Stomach smooth muscle (tissue), 2 donors: ENCODE results near the gene CS.

Experiments used
- H3K27ac ChIP-seq: one replicate; pipeline ENCODE4 v1.7.0; 2013; ENCODE audit warnings: mild to moderate bottlenecking, low read length, inconsistent platforms
- H3K27me3 ChIP-seq, 2 donors: one replicate each; pipeline ENCODE4 v1.7.0; 2013; ENCODE audit warnings: low read length in 2 of 2; ENCODE audit not compliant: insufficient read depth in 2 of 2, control insufficient read depth in 1 of 2
- H3K36me3 ChIP-seq, 2 donors: one replicate each; pipeline ENCODE4 v1.7.0; 2013; ENCODE audit warnings: low read length in 2 of 2; ENCODE audit not compliant: control insufficient read depth in 2 of 2, insufficient read depth in 2 of 2
- H3K4me1 ChIP-seq: one replicate; pipeline ENCODE4 v1.7.0; 2013; ENCODE audit warnings: low read length; ENCODE audit not compliant: control insufficient read depth, insufficient read depth
- H3K4me3 ChIP-seq, 2 donors: one replicate each; pipeline ENCODE4 v1.7.0; 2013; ENCODE audit warnings: low read length in 2 of 2
- H3K9ac ChIP-seq, 2 donors: one replicate each; pipeline ENCODE4 v1.7.0; 2013; ENCODE audit warnings: low read length in 2 of 2, mild to moderate bottlenecking in 1 of 2
- H3K9me3 ChIP-seq, 2 donors: one replicate each; pipeline ENCODE4 v1.7.0; 2013; ENCODE audit warnings: low read length in 2 of 2; ENCODE audit not compliant: control insufficient read depth in 2 of 2
- donor health status: healthy.
- donor health status: Pancreatic carcinoma.

Gene CS

DNA sequence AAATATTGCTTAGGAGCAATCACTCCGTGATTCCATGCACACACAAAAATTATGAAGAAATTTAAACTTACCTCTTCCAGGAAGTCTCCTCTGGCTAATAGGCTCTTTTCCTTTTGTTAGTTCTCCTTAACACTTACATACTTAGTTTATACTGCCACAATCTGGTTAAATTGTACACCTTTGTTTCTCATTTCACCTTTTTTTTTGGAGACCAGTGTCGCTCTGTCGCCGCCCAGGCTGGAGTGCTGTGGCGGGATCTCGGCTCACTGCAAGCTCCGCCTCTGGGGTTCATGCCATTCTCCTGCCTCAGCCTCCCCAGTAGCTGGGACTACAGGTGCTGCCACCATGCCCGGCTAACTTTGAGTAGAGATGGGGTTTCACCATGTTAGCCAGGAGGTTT lies 39.8 kb downstream of the CS start:
- H3K36me3 ChIP-seq, result peaks cover 9 to 13% of the 10 kb centered on the region in 2 donors
- peaks cover 28% of the 10 kb centered on the region for H3K4me1 ChIP-seq
- H3K27ac ChIP-seq, result no peak overlapping the region
- H3K27me3 ChIP-seq, result no peaks in the 10 kb centered on the region
- H3K9me3 ChIP-seq, result no peaks in the 10 kb centered on the region
- H3K9ac ChIP-seq, result no peak overlapping the region
- H3K4me3 ChIP-seq, result no peak overlapping the region

DNA sequence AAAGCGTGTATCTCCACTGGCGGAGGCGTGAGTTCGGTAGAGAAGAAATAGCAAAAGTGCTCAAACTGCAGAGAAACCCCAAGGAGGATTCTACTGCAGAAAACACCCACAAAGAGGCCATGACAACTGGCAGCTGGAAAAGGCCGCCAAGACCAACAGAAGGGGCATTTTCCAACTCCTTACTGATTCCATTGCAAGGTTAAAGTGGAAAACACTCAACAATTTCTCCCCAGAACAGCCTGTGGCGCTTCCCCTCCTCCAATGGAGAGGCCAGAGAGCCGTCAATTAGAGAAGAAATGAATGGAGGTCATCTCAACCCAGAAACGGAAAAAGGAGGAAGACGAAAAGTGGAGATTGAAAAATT lies 41.3 kb downstream of the CS start:
- peak overlapping the region; percentile 79 for H3K27ac ChIP-seq
- H3K9me3 ChIP-seq, result no peaks in the 10 kb centered on the region
- H3K9ac ChIP-seq, result peak overlapping the region; percentile 75 to 80
- peaks cover 22 to 23% of the 10 kb centered on the region in 2 donors for H3K36me3 ChIP-seq
- peaks cover 28% of the 10 kb centered on the region for H3K4me1 ChIP-seq
- H3K27me3 ChIP-seq, result no peaks in the 10 kb centered on the region
- H3K4me3 ChIP-seq, result peak overlapping the region; percentile 88 to 91

DNA sequence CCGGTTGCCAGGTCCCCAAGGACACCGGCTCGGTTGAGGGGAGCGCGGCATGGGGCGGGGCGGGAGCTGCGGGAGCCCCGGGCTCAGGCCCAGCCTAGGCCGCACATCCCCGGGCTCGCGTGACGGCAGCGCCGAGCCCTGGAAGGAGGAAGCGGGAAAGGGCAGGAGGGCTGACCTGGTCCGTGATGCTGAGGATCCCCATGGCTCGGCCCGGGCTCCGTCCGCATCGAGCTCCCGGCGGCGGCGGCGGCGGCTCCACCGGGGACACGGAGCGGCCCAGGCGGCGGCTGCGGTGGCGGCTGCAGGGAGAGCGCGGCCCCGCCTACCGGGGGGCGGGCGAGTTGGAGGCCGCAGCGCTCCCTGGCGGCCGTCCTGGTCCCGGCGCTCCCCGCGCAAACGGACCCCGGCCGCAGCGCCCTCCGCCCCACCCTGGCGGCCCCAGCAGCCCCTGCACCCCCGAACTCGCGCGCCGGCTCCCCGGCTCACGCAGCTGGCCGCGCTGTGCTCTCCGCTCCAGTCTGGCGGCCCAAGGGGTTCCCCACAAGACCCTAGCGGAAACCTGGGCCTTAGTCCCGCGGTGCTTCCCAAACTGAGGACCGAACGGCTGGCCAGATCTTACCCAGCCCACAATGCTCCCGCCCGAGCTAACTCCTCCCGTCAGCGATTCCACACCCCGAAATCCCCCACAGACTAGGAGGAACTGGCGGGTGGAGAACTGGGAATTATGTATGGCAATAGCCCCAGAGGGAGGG lies 41.9 kb downstream of the CS start, which contains the start of gene ANKRD52:
ANKRD52 (minus strand) TSS at position 317 of the 752 bp plus-strand sequence; CDS start at position 202, 115 bp downstream.
- Histone ChIP-seq H3K9me3 (no peaks in the 10 kb centered on the region), H3K27ac (peak within 1 kb of the TSS; percentile 79), H3K4me3 (peak within 1 kb of the TSS; percentile 88 to 96), H3K9ac (peak within 1 kb of the TSS; percentile 83 to 92), H3K4me1 (peaks cover 28% of the 10 kb centered on the region), H3K27me3 (no peaks in the 10 kb centered on the region), H3K36me3 (peaks cover 27 to 29% of the 10 kb centered on the region in 2 donors)

DNA sequence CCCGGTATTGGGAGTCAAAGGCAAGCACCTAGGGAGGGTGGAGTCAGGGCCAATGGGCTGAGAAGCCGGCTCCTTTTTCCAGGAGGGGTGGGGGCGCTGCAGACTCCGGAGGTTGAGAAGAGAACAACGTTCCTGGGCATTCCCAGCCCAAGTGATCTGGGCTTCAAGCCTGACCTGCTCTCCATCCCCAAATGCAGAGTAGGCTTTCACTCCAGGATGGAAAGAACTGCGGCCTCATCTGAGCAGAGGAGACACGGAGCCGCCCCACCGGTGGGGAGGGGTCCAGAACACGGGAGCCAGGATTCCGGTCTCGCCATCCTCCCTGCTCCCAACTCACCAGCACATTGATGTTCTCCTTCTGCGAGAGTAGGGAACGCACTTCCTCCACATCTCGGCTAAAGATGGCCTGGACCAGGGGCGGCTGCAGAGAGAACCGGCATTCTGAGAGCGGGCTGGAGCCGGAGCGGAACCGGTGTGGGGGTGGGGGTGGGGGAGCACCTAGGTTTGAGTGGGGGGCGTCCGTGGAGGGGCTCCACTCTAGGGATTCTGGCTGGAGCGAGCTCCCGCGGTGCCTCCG lies 42.6 kb downstream of the CS start:
- H3K9me3 ChIP-seq, result no peaks in the 10 kb centered on the region
- H3K27ac ChIP-seq, result peak overlapping the region; percentile 79
- no peaks in the 10 kb centered on the region for H3K27me3 ChIP-seq
- peaks cover 34 to 35% of the 10 kb centered on the region in 2 donors for H3K36me3 ChIP-seq
- peak overlapping the region; percentile 83 to 92 for H3K9ac ChIP-seq
- H3K4me3 ChIP-seq, result peak overlapping the region; percentile 88 to 96
- peaks cover 28% of the 10 kb centered on the region for H3K4me1 ChIP-seq

DNA sequence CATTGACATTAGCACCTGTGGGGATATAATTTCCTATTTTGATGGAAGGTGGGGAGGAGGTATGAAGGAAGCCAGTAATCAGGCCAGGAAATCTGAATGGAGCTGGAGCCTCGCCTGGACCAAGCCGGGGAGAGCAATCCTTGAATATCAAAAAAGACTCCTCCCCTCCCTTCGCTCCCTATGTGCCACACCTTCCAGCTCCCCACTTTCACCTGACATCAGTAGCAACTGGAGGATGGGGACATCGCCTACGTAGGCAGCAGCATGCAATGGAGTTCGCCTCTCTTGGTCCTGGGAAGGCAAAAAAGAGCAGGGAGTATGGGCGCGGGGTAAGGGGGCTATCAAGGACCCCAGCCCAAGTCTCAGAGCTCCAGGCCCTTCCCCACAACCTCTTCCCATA lies 43.1 kb downstream of the CS start:
- Histone ChIP-seq H3K36me3 (peaks cover 39 to 40% of the 10 kb centered on the region in 2 donors), H3K27ac (peak overlapping the region; percentile 18), H3K27me3 (no peaks in the 10 kb centered on the region), H3K4me3 (peak overlapping the region; percentile 88 to 96), H3K4me1 (peaks cover 28% of the 10 kb centered on the region), H3K9ac (peak overlapping the region; percentile 83 to 92), H3K9me3 (no peaks in the 10 kb centered on the region)

DNA sequence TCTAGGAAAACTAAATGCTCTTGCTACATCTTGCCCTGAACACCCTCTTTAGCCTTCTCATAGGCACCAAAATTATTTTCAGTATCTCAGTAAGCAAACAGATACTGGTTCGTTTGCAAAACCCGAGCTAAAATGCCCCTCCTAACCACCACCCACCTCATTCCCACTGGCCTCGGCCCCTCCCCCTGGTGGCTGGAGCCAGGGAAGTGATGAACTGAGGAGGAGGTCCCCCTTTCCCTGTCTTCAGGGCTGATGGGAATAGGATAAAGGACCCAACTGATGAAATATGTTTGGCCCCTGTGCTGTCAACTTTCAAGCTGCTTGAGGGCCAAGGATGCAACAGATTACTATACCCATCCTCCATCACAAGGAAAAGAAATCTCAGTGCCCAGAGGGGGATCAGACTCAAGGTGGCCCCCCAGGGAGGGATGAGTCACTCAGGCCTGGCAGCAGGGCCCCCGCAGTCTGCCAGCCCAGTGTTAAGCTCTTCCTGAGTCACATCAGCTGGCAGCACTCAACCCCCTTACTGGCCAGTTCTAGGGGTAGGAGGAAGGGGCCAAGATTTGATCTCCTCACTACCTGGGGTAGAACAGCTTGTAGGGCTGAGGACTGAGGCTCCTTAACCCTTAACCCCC lies 43.7 kb downstream of the CS start:
- Histone ChIP-seq H3K9ac (peak overlapping the region; percentile 83 to 92), H3K36me3 (peaks cover 43 to 46% of the 10 kb centered on the region in 2 donors), H3K27ac (peak overlapping the region; percentile 18)

DNA sequence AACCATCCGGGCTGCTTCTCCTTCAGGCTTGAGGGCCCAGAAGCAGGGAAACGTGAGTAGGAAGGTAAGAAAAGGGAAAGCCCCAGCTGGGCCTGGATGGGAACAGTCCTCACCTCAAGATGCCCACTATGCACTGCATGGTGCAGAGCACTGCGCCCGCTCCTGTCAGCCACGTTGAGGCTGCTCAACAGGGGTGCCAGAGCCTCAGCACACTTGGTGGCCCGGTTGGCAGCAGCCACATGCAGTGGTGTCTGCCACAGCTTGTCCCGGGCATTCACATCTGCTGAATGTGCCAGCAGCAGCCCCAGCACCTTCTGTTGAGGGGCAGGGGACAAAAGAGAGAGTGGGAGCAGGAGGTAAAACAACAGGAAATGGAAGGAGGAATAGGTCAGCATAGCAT lies 44.5 kb downstream of the CS start:
- Histone ChIP-seq H3K27ac (no peak overlapping the region), H3K36me3 (peaks cover 43 to 46% of the 10 kb centered on the region in 2 donors), H3K9ac (peak overlapping the region; percentile 83 to 92)

More for the DNA sequence above, 43.7 kb downstream of the CS start:
- no peaks in the 10 kb centered on the region for H3K9me3 ChIP-seq
- H3K27me3 ChIP-seq, result no peaks in the 10 kb centered on the region
- peaks cover 28% of the 10 kb centered on the region for H3K4me1 ChIP-seq
- peak overlapping the region; percentile 88 to 96 for H3K4me3 ChIP-seq

DNA sequence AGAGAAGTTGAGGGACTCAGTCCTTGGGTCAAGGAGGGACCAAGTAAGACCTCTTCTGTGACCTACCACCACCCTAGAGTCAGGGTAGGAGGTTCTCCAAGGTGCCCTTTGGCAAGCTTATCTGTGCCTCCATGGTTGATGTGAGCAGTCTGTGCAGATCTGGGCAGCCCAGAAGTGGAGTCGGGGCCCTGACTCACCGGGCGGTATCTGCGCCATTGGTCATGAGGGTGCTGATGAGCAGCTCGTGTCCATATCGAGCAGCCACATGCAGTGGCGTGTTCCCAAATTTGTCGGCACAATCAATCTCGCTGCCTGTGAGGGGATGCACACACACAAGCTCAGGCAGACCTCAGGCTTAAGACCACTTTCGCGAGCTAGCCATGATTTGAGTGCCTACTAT lies 47.0 kb downstream of the CS start:
- H3K36me3 ChIP-seq, result peaks cover 55 to 57% of the 10 kb centered on the region in 2 donors
- H3K9ac ChIP-seq, result no peak overlapping the region
- H3K9me3 ChIP-seq, result no peaks in the 10 kb centered on the region
- no peak overlapping the region for H3K4me3 ChIP-seq
- H3K27me3 ChIP-seq, result no peaks in the 10 kb centered on the region
- H3K27ac ChIP-seq, result no peak overlapping the region
- H3K4me1 ChIP-seq, result peaks cover 21% of the 10 kb centered on the region

More for the DNA sequence above, 44.5 kb downstream of the CS start:
- Histone ChIP-seq H3K4me3 (no peak overlapping the region), H3K9me3 (no peaks in the 10 kb centered on the region), H3K27me3 (no peaks in the 10 kb centered on the region), H3K4me1 (peaks cover 28% of the 10 kb centered on the region)

DNA sequence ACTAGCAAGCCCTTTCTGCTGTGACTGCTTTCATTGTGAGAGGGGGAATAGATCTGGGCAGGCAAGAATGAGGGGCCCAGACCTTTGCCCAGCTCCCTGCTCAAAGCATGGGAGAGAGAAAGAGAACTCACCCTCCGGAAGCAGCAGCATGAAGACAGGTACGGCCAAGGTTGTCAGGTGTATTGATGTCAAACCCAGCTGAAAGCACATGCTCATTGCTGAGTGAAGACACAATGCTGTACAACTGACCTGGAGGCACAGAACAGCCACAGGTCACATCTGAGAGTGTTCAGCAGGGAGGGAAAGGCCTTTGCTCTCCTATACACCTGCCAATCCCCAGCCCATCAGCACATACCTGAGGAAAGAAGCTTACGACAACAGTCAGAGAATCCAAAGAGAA lies 47.5 kb downstream of the CS start:
- H3K36me3 ChIP-seq, result peaks cover 59 to 62% of the 10 kb centered on the region in 2 donors
- H3K4me3 ChIP-seq, result no peak overlapping the region
- no peak overlapping the region for H3K9ac ChIP-seq
- H3K27me3 ChIP-seq, result no peaks in the 10 kb centered on the region
- H3K27ac ChIP-seq, result no peak overlapping the region
- H3K4me1 ChIP-seq, result peaks cover 18% of the 10 kb centered on the region
- H3K9me3 ChIP-seq, result no peaks in the 10 kb centered on the region

DNA sequence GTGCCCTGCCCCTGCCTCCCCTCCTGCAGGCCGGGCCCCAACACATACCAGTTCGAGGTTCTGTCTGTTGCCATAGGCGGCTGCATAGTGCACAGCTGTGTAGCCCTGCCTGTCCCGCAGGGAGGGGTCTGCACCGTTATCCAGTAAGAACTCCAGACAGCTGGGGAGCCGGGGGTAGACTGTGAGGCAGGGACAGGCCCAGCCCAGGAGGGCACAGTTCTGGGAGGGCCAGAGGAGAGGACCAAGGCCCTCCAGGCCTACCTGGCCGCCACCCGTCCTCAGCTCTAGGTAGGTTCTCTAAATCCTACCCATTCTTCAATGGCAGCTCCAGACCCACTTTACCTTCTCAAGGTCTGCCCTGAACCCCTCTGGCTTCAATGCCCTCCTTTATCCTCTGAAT lies 51.4 kb downstream of the CS start:
- H3K36me3 ChIP-seq, result peaks cover 66 to 68% of the 10 kb centered on the region in 2 donors

More for the DNA sequence above, 51.4 kb downstream of the CS start:
- Histone ChIP-seq H3K27ac (no peak overlapping the region), H3K27me3 (no peaks in the 10 kb centered on the region), H3K4me1 (no peaks in the 10 kb centered on the region), H3K4me3 (no peak overlapping the region), H3K9me3 (no peaks in the 10 kb centered on the region), H3K9ac (no peak overlapping the region)
